Measurements from ENCODE around the gene JAM2.

GRCh38 chr21:25658427-25659035 lies 19.5 kb downstream of the JAM2 start:
- TF ChIP-seq, protein P1, sequence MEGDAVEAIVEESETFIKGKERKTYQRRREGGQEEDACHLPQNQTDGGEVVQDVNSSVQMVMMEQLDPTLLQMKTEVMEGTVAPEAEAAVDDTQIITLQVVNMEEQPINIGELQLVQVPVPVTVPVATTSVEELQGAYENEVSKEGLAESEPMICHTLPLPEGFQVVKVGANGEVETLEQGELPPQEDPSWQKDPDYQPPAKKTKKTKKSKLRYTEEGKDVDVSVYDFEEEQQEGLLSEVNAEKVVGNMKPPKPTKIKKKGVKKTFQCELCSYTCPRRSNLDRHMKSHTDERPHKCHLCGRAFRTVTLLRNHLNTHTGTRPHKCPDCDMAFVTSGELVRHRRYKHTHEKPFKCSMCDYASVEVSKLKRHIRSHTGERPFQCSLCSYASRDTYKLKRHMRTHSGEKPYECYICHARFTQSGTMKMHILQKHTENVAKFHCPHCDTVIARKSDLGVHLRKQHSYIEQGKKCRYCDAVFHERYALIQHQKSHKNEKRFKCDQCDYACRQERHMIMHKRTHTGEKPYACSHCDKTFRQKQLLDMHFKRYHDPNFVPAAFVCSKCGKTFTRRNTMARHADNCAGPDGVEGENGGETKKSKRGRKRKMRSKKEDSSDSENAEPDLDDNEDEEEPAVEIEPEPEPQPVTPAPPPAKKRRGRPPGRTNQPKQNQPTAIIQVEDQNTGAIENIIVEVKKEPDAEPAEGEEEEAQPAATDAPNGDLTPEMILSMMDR (IDR thresholded peaks at IDR 0.05; ENCODE audit: low read depth, low read length): no peak
- TF ChIP-seq EZH2phosphoT487 (IDR thresholded peaks at IDR 0.05; ENCODE audit: low read depth): no peak

All from OCI-LY3 (cell line).